22Rv1 (cell line): ENCODE results near the gene GSK3B.

Experiments used
- H3K27ac ChIP-seq: fragments of 450-650 bp; 2 replicates; pipeline ENCODE4 v1.5.1; 2017
- ZFX ChIP-seq: fragments of 450-650 bp; IDR thresholded peaks from 2 replicates; pipeline ENCODE4 v1.6.1; 2017; ENCODE audit warnings: antibody characterized with exemption, borderline replicate concordance
- TF ChIP-seq, protein P1 (sequence below): fragments of 450-650 bp; IDR thresholded peaks from 2 replicates; pipeline ENCODE4 v1.5.1; 2017; ENCODE audit warnings: mild to moderate bottlenecking

GSK3B gene

DNA sequence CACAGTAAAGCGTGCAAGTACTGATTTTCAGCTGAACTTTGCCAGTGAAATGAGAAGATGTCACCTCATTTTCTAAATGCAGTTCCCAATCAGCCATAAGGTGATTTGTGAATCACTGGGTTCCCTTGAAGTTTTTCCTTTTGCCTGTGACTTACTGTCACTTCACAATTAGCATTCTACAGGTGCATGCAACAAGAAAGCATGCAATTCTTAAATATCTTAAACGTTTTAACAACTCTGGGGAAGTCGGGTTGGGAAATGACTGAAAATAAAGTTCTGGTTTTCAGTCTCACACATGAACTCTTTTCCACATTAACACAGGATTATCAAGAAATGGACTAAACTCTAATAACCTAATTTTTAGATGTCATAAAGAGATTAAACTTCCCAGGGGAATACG, 5.2 kb downstream of the GSK3B start:
- TF ChIP-seq, protein P1, sequence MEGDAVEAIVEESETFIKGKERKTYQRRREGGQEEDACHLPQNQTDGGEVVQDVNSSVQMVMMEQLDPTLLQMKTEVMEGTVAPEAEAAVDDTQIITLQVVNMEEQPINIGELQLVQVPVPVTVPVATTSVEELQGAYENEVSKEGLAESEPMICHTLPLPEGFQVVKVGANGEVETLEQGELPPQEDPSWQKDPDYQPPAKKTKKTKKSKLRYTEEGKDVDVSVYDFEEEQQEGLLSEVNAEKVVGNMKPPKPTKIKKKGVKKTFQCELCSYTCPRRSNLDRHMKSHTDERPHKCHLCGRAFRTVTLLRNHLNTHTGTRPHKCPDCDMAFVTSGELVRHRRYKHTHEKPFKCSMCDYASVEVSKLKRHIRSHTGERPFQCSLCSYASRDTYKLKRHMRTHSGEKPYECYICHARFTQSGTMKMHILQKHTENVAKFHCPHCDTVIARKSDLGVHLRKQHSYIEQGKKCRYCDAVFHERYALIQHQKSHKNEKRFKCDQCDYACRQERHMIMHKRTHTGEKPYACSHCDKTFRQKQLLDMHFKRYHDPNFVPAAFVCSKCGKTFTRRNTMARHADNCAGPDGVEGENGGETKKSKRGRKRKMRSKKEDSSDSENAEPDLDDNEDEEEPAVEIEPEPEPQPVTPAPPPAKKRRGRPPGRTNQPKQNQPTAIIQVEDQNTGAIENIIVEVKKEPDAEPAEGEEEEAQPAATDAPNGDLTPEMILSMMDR, result no peak
- TF ChIP-seq ZFX, result no peak
- H3K27ac ChIP-seq, result no peak overlapping the region

DNA sequence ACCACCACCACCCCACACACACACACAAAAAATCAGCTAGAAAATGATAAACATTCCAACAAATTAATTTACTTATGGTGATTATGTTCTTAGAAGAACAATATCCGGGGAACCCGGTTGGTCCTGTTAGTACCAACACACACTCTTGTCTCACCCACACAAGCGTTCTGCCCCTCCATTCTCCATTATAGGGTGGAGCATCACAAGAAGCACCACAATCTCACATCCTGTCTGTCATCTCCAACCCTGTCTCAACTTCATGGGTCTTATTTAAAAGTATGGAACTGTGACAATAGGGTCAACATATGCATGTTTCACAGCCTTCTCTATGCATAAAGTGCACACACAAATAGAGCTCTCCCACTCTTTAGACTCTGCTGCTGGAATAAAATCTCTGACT, 5.6 kb downstream of the GSK3B start:
- no peak overlapping the region for H3K27ac ChIP-seq
- TF ChIP-seq ZFX, result no peak
- TF ChIP-seq, protein P1, result no peak

DNA sequence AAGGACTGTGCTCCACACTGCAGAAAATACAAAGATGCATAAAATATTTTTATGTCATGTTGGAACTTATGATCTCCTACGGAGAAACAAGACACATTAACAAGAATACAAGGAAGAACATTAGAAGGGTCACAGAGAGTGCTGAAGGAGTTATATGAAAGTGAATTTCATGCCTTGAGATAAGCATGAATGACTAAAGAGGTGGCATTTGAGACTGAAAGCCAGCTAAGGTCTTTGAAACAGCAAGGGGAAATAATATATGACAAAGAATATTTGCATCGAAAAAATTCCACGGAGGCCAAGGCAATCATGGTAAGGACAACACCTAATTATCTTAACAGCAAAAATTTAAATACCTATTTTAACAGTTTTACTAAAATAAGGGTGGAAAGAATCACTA, 12.5 kb downstream of the GSK3B start:
- H3K27ac ChIP-seq, result no peak overlapping the region
- TF ChIP-seq ZFX, result no peak
- TF ChIP-seq, protein P1, result no peak

DNA sequence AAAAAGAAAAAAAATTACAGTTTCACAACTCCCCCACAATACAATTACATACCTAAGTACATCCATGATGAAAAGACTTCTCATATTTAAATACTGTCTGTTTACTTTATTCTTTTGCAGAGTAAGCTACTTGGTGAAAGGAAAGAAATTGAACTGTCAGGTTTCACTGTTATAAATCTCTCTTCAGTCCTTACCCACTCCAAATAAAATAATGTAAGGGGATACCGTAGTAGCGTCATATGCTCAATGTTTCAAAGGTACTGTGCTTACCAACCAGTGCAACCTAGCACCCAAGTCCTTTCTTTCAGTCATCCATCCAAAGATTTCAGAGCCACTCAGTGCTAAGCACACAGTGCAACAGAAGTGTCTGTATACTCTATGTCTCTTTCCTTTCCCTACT, 13.4 kb downstream of the GSK3B start:
- no peak overlapping the region for H3K27ac ChIP-seq
- TF ChIP-seq, protein P1, result no peak
- no peak for TF ChIP-seq ZFX

DNA sequence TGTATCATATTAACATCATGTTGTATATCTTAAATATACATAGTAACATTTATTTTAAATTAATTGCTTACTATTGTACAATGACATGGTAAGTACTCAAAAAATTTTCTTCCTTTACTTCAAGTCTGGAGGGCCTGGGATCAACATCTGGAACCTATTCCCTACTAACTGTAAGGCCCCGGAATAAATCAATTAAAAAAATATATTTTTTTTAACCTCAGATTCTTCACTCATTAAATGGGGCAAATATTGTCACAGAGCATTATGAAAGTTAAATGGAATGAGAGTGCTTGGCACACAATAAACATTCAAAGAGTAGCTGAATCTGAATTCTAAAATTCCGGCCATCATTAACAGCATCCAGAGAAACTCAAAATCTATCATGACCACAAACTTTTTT, 16.5 kb downstream of the GSK3B start:
- H3K27ac ChIP-seq, result no peak overlapping the region
- TF ChIP-seq, protein P1, result no peak
- no peak for TF ChIP-seq ZFX

DNA sequence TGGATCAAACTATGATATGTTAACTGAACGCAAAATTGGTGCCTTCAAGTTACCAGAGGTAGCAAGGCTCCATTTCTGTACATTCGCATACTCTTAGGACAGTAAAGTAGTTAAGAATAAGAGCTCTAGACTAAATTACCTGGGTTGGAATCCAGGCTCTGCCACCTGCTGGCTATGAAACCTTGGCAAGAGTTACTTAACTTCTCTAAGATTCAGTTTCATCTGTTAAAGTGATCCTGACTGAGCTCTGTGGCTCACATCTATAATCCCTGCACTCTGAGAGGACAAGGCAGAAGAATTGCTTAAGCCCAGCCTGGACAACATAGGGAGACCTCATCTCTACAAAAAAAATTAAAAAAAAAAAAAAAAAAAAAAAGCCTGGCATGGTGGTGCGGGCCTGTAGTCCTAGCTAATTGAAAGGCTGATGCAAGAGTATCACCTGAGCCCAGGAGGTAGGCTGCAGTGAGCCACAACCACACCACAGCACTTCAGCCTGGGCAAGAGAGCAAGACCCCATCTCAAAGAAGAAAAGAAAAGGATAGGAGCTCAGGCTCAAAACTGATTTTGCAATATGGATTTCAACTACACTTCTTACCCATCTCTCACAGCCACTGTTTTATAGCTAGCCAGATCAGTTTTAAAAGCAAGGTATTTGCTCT, 21.3 kb downstream of the GSK3B start:
- H3K27ac ChIP-seq, result no peak overlapping the region
- TF ChIP-seq ZFX, result no peak
- TF ChIP-seq, protein P1, result no peak

DNA sequence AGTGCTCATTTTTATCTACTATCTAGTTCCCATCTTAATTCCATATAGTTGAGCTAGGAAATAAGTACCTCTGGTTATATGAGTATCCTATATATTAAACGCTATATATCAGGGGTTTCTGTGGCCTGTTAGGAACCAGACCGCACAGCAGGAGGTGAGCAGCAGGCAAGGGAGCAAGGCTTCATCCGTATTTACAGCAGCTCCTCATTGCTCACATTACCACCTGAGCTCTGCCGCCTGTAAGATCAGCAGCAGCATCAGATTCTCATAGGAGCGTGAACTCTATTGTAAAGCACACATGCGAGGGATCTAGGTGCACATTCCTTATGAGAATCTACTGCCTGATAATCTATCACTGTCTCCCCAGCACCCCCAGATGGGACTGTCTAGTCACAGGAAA, 23.0 kb downstream of the GSK3B start:
- H3K27ac ChIP-seq, result peak overlapping the region; percentile 4; the same call in 1 of the 2 replicates
- TF ChIP-seq ZFX, result no peak
- TF ChIP-seq, protein P1, result no peak
